SU-DHL-6 (cell line): ENCODE measurements around the gene FGD4.
A peak's percentile ranks its signal among the peaks of the same experiment; 100 is the strongest.
"Not testable (repeated sequence)": the region's sequence is repeated elsewhere in the genome, so short reads cannot be mapped to it uniquely, and the experiment has no call there.

Experiments used
- H2AFZ ChIP-seq: fragments of 200-600 bp; sonication (generic); 2 replicates; pipeline ENCODE4 v1.6.1; 2014; ENCODE audit warnings: low read depth, mild to moderate bottlenecking, moderate library complexity, mixed read lengths, antibody characterized with exemption, low read length; ENCODE audit not compliant: severe bottlenecking
- H3F3A ChIP-seq: fragments of 200-600 bp; shearing (Covaris generic); 2 replicates; pipeline ENCODE4 v1.6.0; 2016; ENCODE audit warnings: antibody characterized with exemption, mild to moderate bottlenecking; ENCODE audit not compliant: insufficient read depth
- H3K27ac ChIP-seq: fragments of 200-600 bp; sonication (generic); 2 replicates; pipeline ENCODE4 v1.5.1; 2016; ENCODE audit warnings: low read depth, mild to moderate bottlenecking, low read length, moderate library complexity, mixed read lengths
- H3K27me3 ChIP-seq: fragments of 200-600 bp; sonication (generic), shearing (Covaris generic); 2 replicates; pipeline ENCODE4 v1.6.0; 2014; ENCODE audit warnings: mild to moderate bottlenecking, low read length
- H3K36me3 ChIP-seq: fragments of 200-600 bp; sonication (generic); 2 replicates; pipeline ENCODE4 v1.6.1; 2014; ENCODE audit warnings: mild to moderate bottlenecking, low read length, mixed read lengths
- H3K4me2 ChIP-seq: fragments of 300-600, 200-600 bp; shearing (Covaris generic), sonication (generic); 2 replicates; pipeline ENCODE4 v1.6.0; 2014; ENCODE audit warnings: low read length, low read depth, mild to moderate bottlenecking; ENCODE audit not compliant: poor library complexity, severe bottlenecking
- H3K4me3 ChIP-seq: fragments of 200-600 bp; sonication (generic); 2 replicates; pipeline ENCODE4 v1.5.1; 2014; ENCODE audit warnings: antibody characterized with exemption, low read length, mild to moderate bottlenecking, mixed read lengths; ENCODE audit not compliant: insufficient read depth, poor library complexity, severe bottlenecking
- H3K79me2 ChIP-seq: fragments of 200-600 bp; sonication (generic); 2 replicates; pipeline ENCODE4 v1.6.1; 2014; ENCODE audit warnings: mild to moderate bottlenecking, low read length, moderate library complexity; ENCODE audit not compliant: insufficient read depth
- H3K9ac ChIP-seq: fragments of 200-600 bp; sonication (generic); 2 replicates; pipeline ENCODE4 v1.7.0; 2014; ENCODE audit warnings: mild to moderate bottlenecking, low read length
- H3K9me2 ChIP-seq: fragments of 200-600 bp; sonication (generic); replicated peaks from 2 replicates; pipeline ENCODE4 v1.6.1; 2014; ENCODE audit warnings: low read length; ENCODE audit not compliant: insufficient read depth
- H3K9me3 ChIP-seq: fragments of 200-600 bp; sonication (generic); 2 replicates; pipeline ENCODE4 v1.6.1; 2014; ENCODE audit warnings: low read length, mixed read lengths; ENCODE audit not compliant: insufficient read depth
- H4K20me1 ChIP-seq: fragments of 200-600 bp; sonication (generic); 2 replicates; pipeline ENCODE4 v1.6.1; 2014; ENCODE audit warnings: low read depth, mild to moderate bottlenecking, antibody characterized with exemption, low read length, moderate library complexity, mixed read lengths
- EZH2phosphoT487 ChIP-seq: fragments of 200-600 bp; sonication (generic), shearing (Covaris generic); conservative IDR thresholded peaks from 2 replicates; pipeline ENCODE4 v1.6.1; 2018; ENCODE audit warnings: mild to moderate bottlenecking, antibody characterized with exemption, low read length, moderate library complexity, mixed read lengths
- TF ChIP-seq, protein P1 (sequence below): fragments of 200-600 bp; sonication (generic); IDR thresholded peaks from one replicate; pipeline ENCODE4 v1.5.1; 2017; ENCODE audit warnings: antibody characterized with exemption, mild to moderate bottlenecking, low read length, moderate library complexity; ENCODE audit not compliant: insufficient read depth, poor library complexity, severe bottlenecking

FGD4 gene

DNA sequence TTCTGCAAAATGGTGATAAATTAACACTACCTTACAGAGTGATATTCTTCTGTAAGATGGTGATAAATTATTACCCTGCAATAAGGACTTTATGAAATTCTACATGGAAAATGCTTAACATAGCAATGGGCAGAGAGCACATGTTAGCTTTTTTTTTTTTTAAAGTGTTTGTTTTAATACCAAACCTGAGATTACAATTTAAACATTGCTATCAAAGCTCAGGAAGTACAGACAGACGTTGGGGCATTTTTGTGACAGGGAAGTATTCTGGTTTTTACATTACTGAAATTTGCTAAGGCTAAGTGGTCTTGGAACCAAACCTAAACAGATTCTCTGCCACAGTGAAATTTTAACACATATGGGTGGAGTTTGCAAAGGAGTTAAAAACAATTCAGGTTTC lies 133.1 kb downstream of the FGD4 start:
- H3K79me2 ChIP-seq: no peaks in the 10 kb centered on the region
- H3K4me3 ChIP-seq: no peak overlapping the region
- TF ChIP-seq, protein P1, sequence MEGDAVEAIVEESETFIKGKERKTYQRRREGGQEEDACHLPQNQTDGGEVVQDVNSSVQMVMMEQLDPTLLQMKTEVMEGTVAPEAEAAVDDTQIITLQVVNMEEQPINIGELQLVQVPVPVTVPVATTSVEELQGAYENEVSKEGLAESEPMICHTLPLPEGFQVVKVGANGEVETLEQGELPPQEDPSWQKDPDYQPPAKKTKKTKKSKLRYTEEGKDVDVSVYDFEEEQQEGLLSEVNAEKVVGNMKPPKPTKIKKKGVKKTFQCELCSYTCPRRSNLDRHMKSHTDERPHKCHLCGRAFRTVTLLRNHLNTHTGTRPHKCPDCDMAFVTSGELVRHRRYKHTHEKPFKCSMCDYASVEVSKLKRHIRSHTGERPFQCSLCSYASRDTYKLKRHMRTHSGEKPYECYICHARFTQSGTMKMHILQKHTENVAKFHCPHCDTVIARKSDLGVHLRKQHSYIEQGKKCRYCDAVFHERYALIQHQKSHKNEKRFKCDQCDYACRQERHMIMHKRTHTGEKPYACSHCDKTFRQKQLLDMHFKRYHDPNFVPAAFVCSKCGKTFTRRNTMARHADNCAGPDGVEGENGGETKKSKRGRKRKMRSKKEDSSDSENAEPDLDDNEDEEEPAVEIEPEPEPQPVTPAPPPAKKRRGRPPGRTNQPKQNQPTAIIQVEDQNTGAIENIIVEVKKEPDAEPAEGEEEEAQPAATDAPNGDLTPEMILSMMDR: no peak
- H3K36me3 ChIP-seq: no peaks in the 10 kb centered on the region
- no peak overlapping the region for H2AFZ ChIP-seq
- 0 out of 2 replicates have a peak, but pooled peaks cover 3% of the 10 kb centered on the region for H3F3A ChIP-seq
- H3K27me3 ChIP-seq: no peaks in the 10 kb centered on the region
- H4K20me1 ChIP-seq: no peaks in the 10 kb centered on the region
- H3K4me2 ChIP-seq: no peak overlapping the region
- H3K9me3 ChIP-seq: no peaks in the 10 kb centered on the region
- no peak overlapping the region for H3K9ac ChIP-seq
- no peaks in the 10 kb centered on the region for H3K9me2 ChIP-seq
- no peak overlapping the region for H3K27ac ChIP-seq

DNA sequence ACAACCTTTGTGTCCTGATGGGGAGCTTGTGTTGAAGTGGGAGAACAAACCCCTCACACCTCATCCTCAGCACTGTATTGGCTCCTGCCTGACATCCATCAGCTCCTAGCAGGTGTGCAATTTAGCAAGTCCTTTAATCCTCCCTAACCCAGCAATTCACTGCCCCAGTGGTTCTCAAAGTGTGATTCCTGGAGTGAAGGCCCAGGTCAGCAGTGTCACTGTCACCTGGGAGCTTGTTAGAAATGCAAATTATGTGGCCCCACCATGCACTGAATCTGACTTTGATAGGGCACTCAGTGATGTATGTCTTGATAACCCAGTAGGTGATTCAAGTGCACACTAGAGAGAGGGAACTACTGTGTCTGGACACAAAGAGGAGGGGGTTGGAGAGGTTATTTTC lies 133.6 kb downstream of the FGD4 start:
- Histone ChIP-seq H4K20me1 (no peaks in the 10 kb centered on the region), H3F3A (0 out of 2 replicates have a peak, but pooled peaks cover 3% of the 10 kb centered on the region), H3K9me2 (no peaks in the 10 kb centered on the region), H3K4me3 (no peak overlapping the region), H2AFZ (no peak overlapping the region), H3K9ac (no peak overlapping the region), H3K27ac (no peak overlapping the region), H3K79me2 (no peaks in the 10 kb centered on the region), H3K36me3 (no peaks in the 10 kb centered on the region), H3K27me3 (no peaks in the 10 kb centered on the region), H3K4me2 (no peak overlapping the region), H3K9me3 (no peaks in the 10 kb centered on the region)
- TF ChIP-seq, protein P1: no peak
- no peak for TF ChIP-seq EZH2phosphoT487

DNA sequence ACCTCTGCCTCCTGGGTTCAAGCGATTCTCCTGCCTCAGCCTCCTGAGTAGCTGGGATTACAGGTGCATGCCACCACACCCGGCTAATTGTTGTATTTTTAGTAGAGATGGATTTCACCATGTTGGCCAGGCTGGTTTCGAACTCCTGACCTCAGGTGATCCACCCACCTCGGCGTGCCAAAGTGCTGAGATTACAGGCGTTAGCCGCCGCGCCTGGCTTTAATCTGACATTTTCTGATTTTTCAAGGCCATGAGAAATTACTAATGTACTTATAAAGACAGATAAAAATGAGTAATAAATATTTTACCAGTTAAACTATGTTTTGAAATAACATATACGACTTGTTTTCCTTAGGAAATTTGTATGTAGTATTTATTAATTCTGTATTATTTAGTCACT lies 134.1 kb downstream of the FGD4 start:
- H3K4me3 ChIP-seq, H3K79me2 ChIP-seq, H3K36me3 ChIP-seq, H3K9me2 ChIP-seq, H3K9ac ChIP-seq, H3K27ac ChIP-seq, H3K27me3 ChIP-seq, H3F3A ChIP-seq, H2AFZ ChIP-seq, H4K20me1 ChIP-seq, H3K4me2 ChIP-seq, H3K9me3 ChIP-seq: not testable (repeated sequence)

DNA sequence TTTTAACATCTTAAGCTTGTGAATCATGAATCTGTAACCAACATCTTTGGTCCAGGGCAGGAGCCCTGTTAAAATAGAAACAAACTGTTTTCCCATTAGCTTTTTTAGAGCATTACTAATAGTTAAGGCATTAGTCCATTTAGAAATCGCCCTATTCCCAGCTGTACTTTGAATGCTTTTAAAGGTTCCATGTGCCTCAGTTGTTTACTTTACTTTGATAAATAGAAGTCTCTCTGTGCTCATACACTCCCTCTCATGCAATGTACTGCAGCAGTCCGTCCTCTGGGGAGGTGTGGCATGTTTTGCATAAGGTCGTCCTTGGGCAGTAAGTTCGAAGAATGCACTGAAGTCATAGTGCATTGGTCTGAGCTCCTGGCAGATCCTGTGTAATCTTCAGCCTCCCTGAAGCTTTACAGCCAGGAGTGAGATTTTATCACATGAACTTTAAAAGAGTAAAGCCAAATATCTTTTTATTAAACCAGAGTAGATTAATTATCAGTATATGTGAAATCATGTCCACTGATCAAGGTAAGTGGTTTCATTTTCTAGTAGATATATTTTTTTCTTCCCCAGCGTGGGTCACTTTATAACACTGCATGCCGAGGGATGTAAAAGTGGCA lies 134.7 kb downstream of the FGD4 start:
- Histone ChIP-seq H3K27me3 (no peaks in the 10 kb centered on the region), H3K4me2 (peak overlapping the region; percentile 49), H3K9me2 (no peaks in the 10 kb centered on the region), H3K4me3 (no peak overlapping the region), H3K36me3 (no peaks in the 10 kb centered on the region), H3K79me2 (no peaks in the 10 kb centered on the region), H3F3A (0 out of 2 replicates have a peak, but pooled peaks cover 3% of the 10 kb centered on the region), H2AFZ (no peak overlapping the region), H4K20me1 (no peaks in the 10 kb centered on the region), H3K9me3 (no peaks in the 10 kb centered on the region), H3K27ac (no peak overlapping the region), H3K9ac (no peak overlapping the region; the same call in 1 of the 2 replicates)
- TF ChIP-seq EZH2phosphoT487: no peak
- TF ChIP-seq, protein P1: no peak
